Panc1 (cell line): ENCODE results near the gene TMX4. TPM values are rescaled to one million over a fixed set of nuclear protein-coding genes. Genes with fewer than 3 reads are reported as not detected.

ENCODE experiments used
- ATAC-seq: fragments of 200-7000 bp; cut with Tn5 transposase; 2 replicates; pipeline ENCODE4 v1.9.1; 2020; ENCODE audit warnings: mild to moderate bottlenecking, moderate library complexity
- BruUV-seq: library from RNA; stranded (reverse); fragments of 400-500 nt; replicated peaks from 2 replicates; lab custom pipeline; 2021; lab: Mats Ljungman, UMichigan
- CTCF ChIA-PET: fragments of 300-600 bp; sonication (Branson Sonifier 250); formaldehyde crosslinking; loops from one replicate; lab custom pipeline; 2022; ENCODE audit warnings: antibody characterized with exemption; lab: Charles Lee
- POLR2A ChIA-PET: fragments of 300-600 bp; sonication (Branson Sonifier 250); formaldehyde crosslinking; loops from one replicate; lab custom pipeline; 2022; ENCODE audit warnings: antibody characterized with exemption; lab: Charles Lee
- DNase-seq: peaks from one replicate; pipeline ENCODE4 v3.0.0-alpha.2; 2010; ENCODE audit warnings: low read depth, low spot score
- H3K27ac ChIP-seq: 2 replicates; pipeline ENCODE4 v1.5.1; 2011; ENCODE audit warnings: mild to moderate bottlenecking, low read length, inconsistent platforms
- H3K27me3 ChIP-seq: fragments of 200-500 bp; sonication (Bioruptor generic); 2 replicates; pipeline ENCODE4 v1.6.0; 2014; ENCODE audit warnings: low read length, inconsistent platforms; ENCODE audit not compliant: control insufficient read depth, insufficient read depth
- H3K36me3 ChIP-seq: fragments of 200-500 bp; sonication (Bioruptor generic); 2 replicates; pipeline ENCODE4 v1.5.1; 2014; ENCODE audit warnings: inconsistent platforms, mild to moderate bottlenecking, low read length, moderate library complexity; ENCODE audit not compliant: control insufficient read depth, insufficient read depth
- H3K4me1 ChIP-seq: 2 replicates; pipeline ENCODE4 v1.5.1; 2011; ENCODE audit warnings: inconsistent platforms, mild to moderate bottlenecking, low read length, moderate library complexity; ENCODE audit not compliant: control insufficient read depth, insufficient read depth
- H3K4me3 ChIP-seq, 2 experiments: 2 replicates each; pipeline ENCODE4 v1.5.1; 2011 to 2012; ENCODE audit warnings: low read depth in 2 of 2, low read length in 2 of 2, mild to moderate bottlenecking in 2 of 2, inconsistent platforms in 1 of 2, moderate library complexity in 1 of 2
- H3K9me3 ChIP-seq: fragments of 200-500 bp; sonication (Bioruptor generic); 2 replicates; pipeline ENCODE4 v1.5.1; 2014; ENCODE audit warnings: low read depth, mild to moderate bottlenecking, inconsistent platforms, low read length, moderate library complexity; ENCODE audit not compliant: control insufficient read depth, insufficient read depth
- POLR2AphosphoS5 ChIP-seq: IDR thresholded peaks from 2 replicates; pipeline ENCODE4 v1.6.1; 2012; ENCODE audit warnings: mild to moderate bottlenecking, low read depth, low read length, moderate library complexity
- SIN3A ChIP-seq: IDR thresholded peaks from 2 replicates; pipeline ENCODE4 v1.6.1; 2012; ENCODE audit warnings: low read depth, mild to moderate bottlenecking, low read length, moderate library complexity, borderline replicate concordance; ENCODE audit not compliant: insufficient read depth
- TCF7L2 ChIP-seq: IDR thresholded peaks from 2 replicates; pipeline ENCODE4 v1.6.1; 2011; ENCODE audit warnings: mild to moderate bottlenecking, low read depth, low read length, inconsistent platforms
- in situ Hi-C: cut with HindIII; loops from 2 replicates; pipeline ENCODE4 v1.10.0; 2016; ENCODE audit warnings: low sequenced_read_pairs, low pct_unique_long_range_greater_than_20kb
- intact Hi-C: fragments of 100-400 bp; cut with micrococcal nuclease; formaldehyde crosslinking; loops from one replicate; pipeline ENCODE4 v1.10.0; 2022; ENCODE audit not compliant: unreplicated experiment
- total RNA-seq: library from RNA; stranded (reverse); gene quantifications from one replicate; pipeline ENCODE4 v1.2.1, GENCODE V29; 2021; ENCODE audit not compliant: unreplicated experiment
- TF ChIP-seq, protein P1 (sequence below): fragments of 450-650 bp; IDR thresholded peaks from 2 replicates; pipeline ENCODE4 v1.5.1; 2017; ENCODE audit warnings: mild to moderate bottlenecking
- TF ChIP-seq, protein P2 (sequence below), 2 experiments: IDR thresholded peaks; 2 replicates each; pipeline ENCODE4 v1.6.1; 2011 to 2012; ENCODE audit warnings: low read depth in 2 of 2, control low read depth in 1 of 2, low read length in 1 of 2, mild to moderate bottlenecking in 1 of 2, moderate library complexity in 1 of 2; ENCODE audit not compliant: insufficient read depth in 1 of 2

Gene TMX4
- total RNA-seq, 1 experiment from 2014 or later: 34.6 TPM

DNA sequence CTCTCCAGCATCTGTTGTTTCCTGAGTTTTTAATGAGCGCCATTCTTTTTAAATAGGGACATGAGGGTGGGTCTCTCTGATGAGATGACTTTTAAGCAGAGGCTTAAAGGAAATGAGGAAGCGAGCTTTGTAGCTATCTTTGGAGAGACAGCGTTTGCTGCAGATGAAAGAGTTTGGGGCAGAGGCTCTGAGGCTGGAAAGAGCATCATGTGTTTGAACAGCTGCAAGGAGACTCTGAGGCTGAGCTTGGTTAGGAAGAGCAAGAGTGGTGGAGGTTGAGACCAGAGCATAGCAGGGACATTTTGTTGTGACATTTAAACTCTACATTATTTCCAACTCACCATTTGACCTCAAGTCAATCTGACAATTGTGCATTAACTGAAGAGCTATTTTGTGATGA lies 38.3 kb upstream of the TMX4 start:
- BruUV-seq: no TSS peak
- H3K4me1 ChIP-seq: no peaks in the 10 kb centered on the region
- no peak for DNase-seq
- no peak overlapping the region for H3K27ac ChIP-seq
- no peak for TF ChIP-seq TCF7L2
- TF ChIP-seq SIN3A: no peak
- no peak for TF ChIP-seq POLR2AphosphoS5
- TF ChIP-seq, protein P1, sequence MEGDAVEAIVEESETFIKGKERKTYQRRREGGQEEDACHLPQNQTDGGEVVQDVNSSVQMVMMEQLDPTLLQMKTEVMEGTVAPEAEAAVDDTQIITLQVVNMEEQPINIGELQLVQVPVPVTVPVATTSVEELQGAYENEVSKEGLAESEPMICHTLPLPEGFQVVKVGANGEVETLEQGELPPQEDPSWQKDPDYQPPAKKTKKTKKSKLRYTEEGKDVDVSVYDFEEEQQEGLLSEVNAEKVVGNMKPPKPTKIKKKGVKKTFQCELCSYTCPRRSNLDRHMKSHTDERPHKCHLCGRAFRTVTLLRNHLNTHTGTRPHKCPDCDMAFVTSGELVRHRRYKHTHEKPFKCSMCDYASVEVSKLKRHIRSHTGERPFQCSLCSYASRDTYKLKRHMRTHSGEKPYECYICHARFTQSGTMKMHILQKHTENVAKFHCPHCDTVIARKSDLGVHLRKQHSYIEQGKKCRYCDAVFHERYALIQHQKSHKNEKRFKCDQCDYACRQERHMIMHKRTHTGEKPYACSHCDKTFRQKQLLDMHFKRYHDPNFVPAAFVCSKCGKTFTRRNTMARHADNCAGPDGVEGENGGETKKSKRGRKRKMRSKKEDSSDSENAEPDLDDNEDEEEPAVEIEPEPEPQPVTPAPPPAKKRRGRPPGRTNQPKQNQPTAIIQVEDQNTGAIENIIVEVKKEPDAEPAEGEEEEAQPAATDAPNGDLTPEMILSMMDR: no peak
- TF ChIP-seq, protein P2, sequence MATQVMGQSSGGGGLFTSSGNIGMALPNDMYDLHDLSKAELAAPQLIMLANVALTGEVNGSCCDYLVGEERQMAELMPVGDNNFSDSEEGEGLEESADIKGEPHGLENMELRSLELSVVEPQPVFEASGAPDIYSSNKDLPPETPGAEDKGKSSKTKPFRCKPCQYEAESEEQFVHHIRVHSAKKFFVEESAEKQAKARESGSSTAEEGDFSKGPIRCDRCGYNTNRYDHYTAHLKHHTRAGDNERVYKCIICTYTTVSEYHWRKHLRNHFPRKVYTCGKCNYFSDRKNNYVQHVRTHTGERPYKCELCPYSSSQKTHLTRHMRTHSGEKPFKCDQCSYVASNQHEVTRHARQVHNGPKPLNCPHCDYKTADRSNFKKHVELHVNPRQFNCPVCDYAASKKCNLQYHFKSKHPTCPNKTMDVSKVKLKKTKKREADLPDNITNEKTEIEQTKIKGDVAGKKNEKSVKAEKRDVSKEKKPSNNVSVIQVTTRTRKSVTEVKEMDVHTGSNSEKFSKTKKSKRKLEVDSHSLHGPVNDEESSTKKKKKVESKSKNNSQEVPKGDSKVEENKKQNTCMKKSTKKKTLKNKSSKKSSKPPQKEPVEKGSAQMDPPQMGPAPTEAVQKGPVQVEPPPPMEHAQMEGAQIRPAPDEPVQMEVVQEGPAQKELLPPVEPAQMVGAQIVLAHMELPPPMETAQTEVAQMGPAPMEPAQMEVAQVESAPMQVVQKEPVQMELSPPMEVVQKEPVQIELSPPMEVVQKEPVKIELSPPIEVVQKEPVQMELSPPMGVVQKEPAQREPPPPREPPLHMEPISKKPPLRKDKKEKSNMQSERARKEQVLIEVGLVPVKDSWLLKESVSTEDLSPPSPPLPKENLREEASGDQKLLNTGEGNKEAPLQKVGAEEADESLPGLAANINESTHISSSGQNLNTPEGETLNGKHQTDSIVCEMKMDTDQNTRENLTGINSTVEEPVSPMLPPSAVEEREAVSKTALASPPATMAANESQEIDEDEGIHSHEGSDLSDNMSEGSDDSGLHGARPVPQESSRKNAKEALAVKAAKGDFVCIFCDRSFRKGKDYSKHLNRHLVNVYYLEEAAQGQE (IDR thresholded peaks at IDR 0.05; ENCODE audit: insufficient read depth in 1 of 2, low read depth in 2 of 2, low read length in 1 of 2): no peak
- no peak overlapping the region for H3K4me3 ChIP-seq
- H3K27me3 ChIP-seq: no peaks in the 10 kb centered on the region
- H3K36me3 ChIP-seq: no peaks in the 10 kb centered on the region
- in situ Hi-C loops (no loop called here), intact Hi-C loops (no loop called here)
- no peaks in the 10 kb centered on the region for H3K9me3 ChIP-seq
- ChIA-PET CTCF (no interaction called here), POLR2A (no interaction called here)
- ATAC-seq: no peak

DNA sequence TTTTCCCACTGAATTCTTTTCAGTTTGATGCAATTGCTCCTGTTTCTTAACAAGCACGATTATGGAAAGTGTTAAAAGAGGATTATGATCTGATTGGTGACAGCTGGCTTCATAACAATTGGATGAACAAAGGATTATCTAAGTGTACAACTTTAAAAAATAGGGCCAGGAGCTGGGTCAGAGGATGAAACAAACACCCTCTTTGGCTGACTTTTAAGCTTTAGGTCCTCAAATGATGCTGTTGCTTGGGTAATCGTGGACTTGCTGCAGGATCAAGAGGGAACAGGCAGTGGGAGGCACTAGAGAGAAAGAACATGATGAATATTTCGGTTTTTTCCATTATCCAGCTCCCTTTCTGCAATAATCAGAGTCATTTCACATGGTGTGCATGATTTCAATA lies 35.5 kb upstream of the TMX4 start:
- in situ Hi-C loops (no loop called here), intact Hi-C loops (no loop called here)
- POLR2A ChIA-PET: no interaction called here
- no TSS peak for BruUV-seq
- no peak overlapping the region for H3K27ac ChIP-seq
- TF ChIP-seq POLR2AphosphoS5 (no peak), SIN3A (no peak)
- TF ChIP-seq, protein P1: no peak
- TF ChIP-seq, protein P2 (IDR thresholded peaks at IDR 0.05; ENCODE audit: insufficient read depth in 1 of 2, low read depth in 2 of 2, low read length in 1 of 2): no peak
- CTCF ChIA-PET: no interaction called here
- ATAC-seq (no peak), DNase-seq (no peak)
- no peaks in the 10 kb centered on the region for H3K27me3 ChIP-seq
- no peaks in the 10 kb centered on the region for H3K9me3 ChIP-seq
- no peak overlapping the region for H3K4me3 ChIP-seq
- no peaks in the 10 kb centered on the region for H3K4me1 ChIP-seq
- no peaks in the 10 kb centered on the region for H3K36me3 ChIP-seq
